Measurements from ENCODE around the gene TMOD2.

TMOD2 gene

GRCh38 chr15:51828621-51829375 is 77.4 kb downstream of the TMOD2 start:
- DNase-seq: no peak

- peak; percentile 87 to 96 for DNase-seq
Measured at GRCh38 chr15:51829376-51830275, 78.2 kb downstream of the TMOD2 start, which contains the start of gene TMOD3. Gene TMOD3, plus strand, starts transcription at chr15:51829653. Its CDS starts 33,232 bp downstream, at chr15:51862885.

- peak; percentile 44 to 52 for DNase-seq
Measured at GRCh38 chr15:51830276-51830806, 78.9 kb downstream of the TMOD2 start.

- DNase-seq: no peak
Measured at GRCh38 chr15:51833772-51834171, 82.4 kb downstream of the TMOD2 start.

GRCh38 chr15:51837792-51838251 is 86.4 kb downstream of the TMOD2 start:
- peak; percentile 72 to 74 for DNase-seq

GRCh38 chr15:51838270-51838669 is 86.9 kb downstream of the TMOD2 start:
- no peak for DNase-seq

- DNase-seq: no peak
Measured at GRCh38 chr15:51840692-51841091, 89.3 kb downstream of the TMOD2 start.

GRCh38 chr15:51841406-51842040 is 90.1 kb downstream of the TMOD2 start:
- peak; percentile 74 to 79 for DNase-seq

GRCh38 chr15:51842265-51842664 is 90.9 kb downstream of the TMOD2 start:
- no peak for DNase-seq

- DNase-seq: peak; percentile 42 to 50
Measured at GRCh38 chr15:51842852-51843737, 91.7 kb downstream of the TMOD2 start.

- no peak for DNase-seq
Measured at GRCh38 chr15:51844747-51845426, 93.5 kb downstream of the TMOD2 start.

GRCh38 chr15:51846066-51846462 is 94.7 kb downstream of the TMOD2 start:
- DNase-seq: no peak

GRCh38 chr15:51846463-51847230 is 95.2 kb downstream of the TMOD2 start:
- DNase-seq: peak; percentile 79 to 86

GRCh38 chr15:51848811-51849210 is 97.4 kb downstream of the TMOD2 start:
- DNase-seq: no peak

- no peak for DNase-seq
Measured at GRCh38 chr15:51849860-51850259, 98.5 kb downstream of the TMOD2 start.

- no peak for DNase-seq
Measured at GRCh38 chr15:51853998-51854397, 102.6 kb downstream of the TMOD2 start.

- no peak for DNase-seq
Measured at GRCh38 chr15:51855612-51856011, 104.2 kb downstream of the TMOD2 start.

- no peak for DNase-seq
Measured at GRCh38 chr15:51856714-51857380, 105.5 kb downstream of the TMOD2 start.

GRCh38 chr15:51861557-51862359 is 110.4 kb downstream of the TMOD2 start:
- DNase-seq: peak in 1 of 2 donors; percentile 61

Data from inflammatory macrophage treated with lipopolysaccharide for 1 hour (primary cell).